ENCODE data around the gene DDX51.

GRCh38 chr12:132123970-132124765 lies 20.0 kb downstream of the DDX51 start:
- TF ChIP-seq CTCF (conservative IDR thresholded peaks at IDR 0.05) (no peak), ZFX (IDR thresholded peaks at IDR 0.05) (no peak)
